NCI-H748 treated with DMSO at 0.1 percent for 48 hours (cell line): ENCODE data around the gene CYP2C18.
"Not testable (repeated sequence)": the region's sequence is repeated elsewhere in the genome, so short reads cannot be mapped to it uniquely, and the experiment has no call there.

ENCODE experiments used
- DNase-seq: peaks from one replicate; lab custom pipeline; 2025; lab: John Stamatoyannopoulos, UW

Gene CYP2C18

DNA sequence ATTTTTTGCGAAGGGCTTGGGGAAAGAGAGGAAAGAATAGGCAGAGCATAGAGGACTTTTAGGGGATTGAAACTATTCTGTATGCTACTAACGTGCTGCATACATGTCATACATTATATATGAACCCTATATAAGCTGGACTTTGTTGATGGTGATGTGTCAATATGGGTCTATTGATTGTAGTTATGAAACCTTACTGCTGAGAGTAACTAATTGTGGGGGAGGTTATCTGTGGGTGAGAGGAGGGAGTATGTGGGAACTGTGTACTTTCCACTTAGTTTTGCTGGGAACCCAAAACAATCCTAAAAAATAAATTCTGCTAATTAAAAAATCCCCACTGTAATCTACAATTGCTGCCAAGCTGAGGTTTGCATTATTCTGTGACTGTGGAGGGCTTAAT lies 63.6 kb downstream of the CYP2C18 start:
- DNase-seq: no peak

GRCh38 chr10:94747838-94748237 lies 64.3 kb downstream of the CYP2C18 start:
- DNase-seq: no peak

DNA sequence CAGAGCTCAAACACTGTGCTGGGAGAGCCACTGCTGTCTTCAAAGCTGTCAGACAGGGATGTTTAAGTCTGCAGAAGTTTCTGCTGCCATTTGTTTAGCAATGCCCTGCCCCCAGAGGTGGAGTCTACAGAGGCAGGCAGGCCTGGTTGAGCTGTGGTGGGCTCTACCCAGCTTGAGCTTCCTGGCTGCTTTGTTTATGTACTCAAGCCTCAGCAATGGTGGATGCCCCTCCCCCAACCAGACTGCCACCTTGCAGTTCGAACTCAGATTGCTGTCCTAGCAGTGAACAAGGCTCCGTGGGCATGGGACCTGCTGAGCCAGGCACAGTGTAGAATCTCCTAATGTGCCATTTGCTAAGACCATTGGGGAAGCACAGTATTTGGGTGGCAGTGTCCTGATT lies 74.4 kb downstream of the CYP2C18 start:
- DNase-seq: no peak

DNA sequence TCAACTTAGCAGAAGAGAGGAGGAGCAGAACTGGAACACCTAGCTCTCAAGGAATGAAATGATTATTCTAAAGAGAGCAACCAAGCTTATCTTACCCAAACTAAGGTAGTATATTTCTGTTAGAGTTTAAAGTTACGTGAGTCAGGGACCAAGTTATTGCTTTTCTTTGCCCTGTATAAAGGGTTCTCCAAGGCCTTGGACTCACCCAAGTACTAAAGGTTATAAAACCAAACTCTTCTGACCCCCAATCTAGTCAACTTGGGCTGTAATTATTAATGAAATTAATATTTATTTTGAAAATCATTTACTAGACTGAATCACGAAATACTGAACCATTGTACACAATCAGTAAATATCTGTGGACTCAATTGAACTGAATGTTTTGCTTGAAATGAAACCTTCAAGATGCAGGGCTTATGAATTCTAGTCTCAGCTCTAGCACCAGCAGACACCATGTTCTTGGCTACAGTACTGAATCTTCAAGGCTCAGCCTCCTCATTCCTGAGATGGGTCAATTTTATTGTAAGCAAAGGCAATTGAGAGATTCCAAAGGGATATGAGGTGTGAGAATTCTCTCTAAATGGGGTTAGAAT lies 77.2 kb downstream of the CYP2C18 start:
- DNase-seq: no peak

DNA sequence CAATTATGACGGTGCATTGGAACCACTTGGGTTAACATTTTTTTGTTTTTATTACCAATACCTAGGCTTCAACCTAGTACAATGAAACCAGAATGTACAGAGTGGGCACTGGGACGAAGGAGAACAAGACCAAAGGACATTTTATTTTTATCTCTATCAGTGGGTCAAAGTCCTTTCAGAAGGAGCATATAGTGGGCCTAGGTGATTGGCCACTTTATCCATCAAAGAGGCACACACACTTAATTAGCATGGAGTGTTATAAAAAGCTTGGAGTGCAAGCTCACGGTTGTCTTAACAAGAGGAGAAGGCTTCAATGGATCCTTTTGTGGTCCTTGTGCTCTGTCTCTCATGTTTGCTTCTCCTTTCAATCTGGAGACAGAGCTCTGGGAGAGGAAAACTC lies 78.9 kb downstream of the CYP2C18 start, which contains the start of gene CYP2C19:
Gene CYP2C19, plus strand, starts transcription at position 289 of the 400 bp plus-strand sequence. Its CDS starts 25 bp downstream, at position 314.
- no peak for DNase-seq

DNA sequence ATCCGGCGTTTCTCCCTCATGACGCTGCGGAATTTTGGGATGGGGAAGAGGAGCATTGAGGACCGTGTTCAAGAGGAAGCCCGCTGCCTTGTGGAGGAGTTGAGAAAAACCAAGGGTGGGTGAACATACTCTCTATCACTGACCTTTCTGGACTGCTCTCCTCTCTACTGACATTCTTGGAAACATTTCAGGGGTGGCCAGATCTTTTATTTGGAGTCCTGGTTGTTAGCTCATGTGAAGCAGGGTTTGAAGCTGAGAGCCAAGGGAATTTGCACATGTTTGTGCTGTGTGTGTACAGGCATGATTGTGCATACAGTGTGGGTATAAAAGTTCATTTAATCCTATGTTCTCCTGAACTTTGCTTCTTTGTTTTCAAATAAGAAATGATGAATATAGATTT lies 91.9 kb downstream of the CYP2C18 start:
- not testable (repeated sequence) for DNase-seq

DNA sequence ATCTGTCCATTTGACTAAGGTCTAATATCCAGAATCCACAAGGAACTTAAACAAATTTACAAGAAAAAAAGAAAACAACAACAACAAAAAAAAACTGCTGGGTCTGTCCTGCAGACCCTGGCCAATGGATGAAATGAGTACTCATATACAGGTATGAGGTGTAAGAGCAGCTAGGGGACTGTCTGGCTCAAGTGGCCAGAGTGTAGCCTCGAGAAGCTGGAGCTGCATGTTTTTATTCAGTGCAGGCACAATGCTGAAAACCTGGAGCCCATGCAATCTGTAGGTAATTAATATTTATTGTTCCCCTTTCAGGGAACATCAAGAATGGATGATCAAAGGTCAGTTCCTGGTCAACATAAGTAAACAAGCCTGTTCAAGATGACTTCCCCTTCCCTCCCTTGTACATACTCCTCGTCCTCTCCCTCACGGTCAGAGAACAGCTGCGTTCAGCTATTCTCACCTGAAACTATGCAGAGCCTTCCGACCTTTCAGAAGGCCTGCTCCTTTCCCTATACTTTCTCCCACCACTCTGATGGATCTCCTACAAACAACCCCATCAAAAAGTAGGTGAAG lies 94.4 kb downstream of the CYP2C18 start:
- no peak for DNase-seq

- DNase-seq: no peak
Measured at GRCh38 chr10:94780844-94781243, 97.3 kb downstream of the CYP2C18 start.

GRCh38 chr10:94784256-94784655 lies 100.7 kb downstream of the CYP2C18 start:
- no peak for DNase-seq

GRCh38 chr10:94785211-94785610 lies 101.7 kb downstream of the CYP2C18 start:
- DNase-seq: no peak
